Common myeloid progenitor, CD34-positive (primary cell): Measurements from ENCODE around the gene CPM.
A peak's percentile ranks its signal among the peaks of the same experiment; 100 is the strongest.
"Not testable (repeated sequence)": the region's sequence is repeated elsewhere in the genome, so short reads cannot be mapped to it uniquely, and the experiment has no call there.

Experiments used
- CTCF ChIA-PET: fragments of 350-600 bp; sonication (Branson Sonifier 250); formaldehyde crosslinking; loops from one replicate; lab custom pipeline; 2021; ENCODE audit warnings: antibody characterized with exemption; lab: Charles Lee
- POLR2A ChIA-PET: fragments of 350-600 bp; sonication (Branson Sonifier 250); formaldehyde crosslinking; loops from one replicate; lab custom pipeline; 2021; ENCODE audit warnings: antibody characterized with exemption; lab: Charles Lee
- DNase-seq, 3 donors: peaks; one replicate each; pipeline versions ENCODE4 v3.0.0 to v3.0.0-alpha.2; 2013
- H3K27ac ChIP-seq, 2 experiments: 1 replicate in 1 of 2; 2 replicates in 1 of 2; pipeline ENCODE4 v1.7.0; 2013; ENCODE audit warnings: inconsistent platforms in 2 of 2, low read length in 2 of 2, mild to moderate bottlenecking in 2 of 2, low read depth in 1 of 2, moderate library complexity in 1 of 2; ENCODE audit not compliant: severe bottlenecking in 2 of 2, insufficient read depth in 1 of 2, poor library complexity in 1 of 2
- H3K27me3 ChIP-seq, 5 experiments: replicated peaks in 2 of 5; 1 replicate in 3 of 5; 2 replicates in 2 of 5; pipeline versions ENCODE4 v1.6.1 to v1.7.0; 2013; ENCODE audit warnings: low read length in 4 of 5, mild to moderate bottlenecking in 2 of 5, moderate library complexity in 2 of 5, inconsistent platforms in 1 of 5; ENCODE audit not compliant: insufficient read depth in 5 of 5, control insufficient read depth in 4 of 5
- H3K36me3 ChIP-seq, 4 experiments: 1 replicate in 2 of 4; 2 replicates in 2 of 4; pipeline versions ENCODE4 v1.6.1 to v1.7.0; 2013; ENCODE audit warnings: low read length in 3 of 4, control low read depth in 1 of 4, mild to moderate bottlenecking in 1 of 4; ENCODE audit not compliant: control insufficient read depth in 4 of 4, insufficient read depth in 4 of 4
- H3K4me1 ChIP-seq, 4 experiments: 1 replicate in 3 of 4; 2 replicates in 1 of 4; pipeline versions ENCODE4 v1.6.1 to v1.7.1; 2013; ENCODE audit warnings: low read length in 3 of 4, mild to moderate bottlenecking in 3 of 4, control low read depth in 1 of 4, inconsistent platforms in 1 of 4, moderate library complexity in 1 of 4; ENCODE audit not compliant: control insufficient read depth in 4 of 4, insufficient read depth in 4 of 4; ENCODE audit errors: control extremely low read depth in 1 of 4
- H3K4me3 ChIP-seq, 7 experiments: 1 replicate in 4 of 7; 2 replicates in 3 of 7; pipeline versions ENCODE4 v1.5.1 to v1.7.0; 2013; ENCODE audit warnings: mild to moderate bottlenecking in 7 of 7, low read length in 6 of 7, moderate library complexity in 6 of 7, inconsistent platforms in 2 of 7, low read depth in 2 of 7, control low read depth in 1 of 7; ENCODE audit not compliant: insufficient read depth in 4 of 7, control insufficient read depth in 1 of 7; ENCODE audit errors: extremely low read depth in 1 of 7
- H3K9me3 ChIP-seq, 5 experiments: 1 replicate in 4 of 5; 2 replicates in 1 of 5; pipeline versions ENCODE4 v1.6.1 to v1.7.1; 2013; ENCODE audit warnings: low read length in 4 of 5, mild to moderate bottlenecking in 2 of 5, inconsistent platforms in 1 of 5, low read depth in 1 of 5, moderate library complexity in 1 of 5; ENCODE audit not compliant: control insufficient read depth in 4 of 5, insufficient read depth in 2 of 5; ENCODE audit errors: control extremely low read depth in 1 of 5
- WGBS: methylation state at CpG from one replicate; pipeline ENCODE4 v1.1.5; 2013; ENCODE audit not compliant: insufficient coverage; 5-methylcytosine and 5-hydroxymethylcytosine counted together

CPM gene

DNA sequence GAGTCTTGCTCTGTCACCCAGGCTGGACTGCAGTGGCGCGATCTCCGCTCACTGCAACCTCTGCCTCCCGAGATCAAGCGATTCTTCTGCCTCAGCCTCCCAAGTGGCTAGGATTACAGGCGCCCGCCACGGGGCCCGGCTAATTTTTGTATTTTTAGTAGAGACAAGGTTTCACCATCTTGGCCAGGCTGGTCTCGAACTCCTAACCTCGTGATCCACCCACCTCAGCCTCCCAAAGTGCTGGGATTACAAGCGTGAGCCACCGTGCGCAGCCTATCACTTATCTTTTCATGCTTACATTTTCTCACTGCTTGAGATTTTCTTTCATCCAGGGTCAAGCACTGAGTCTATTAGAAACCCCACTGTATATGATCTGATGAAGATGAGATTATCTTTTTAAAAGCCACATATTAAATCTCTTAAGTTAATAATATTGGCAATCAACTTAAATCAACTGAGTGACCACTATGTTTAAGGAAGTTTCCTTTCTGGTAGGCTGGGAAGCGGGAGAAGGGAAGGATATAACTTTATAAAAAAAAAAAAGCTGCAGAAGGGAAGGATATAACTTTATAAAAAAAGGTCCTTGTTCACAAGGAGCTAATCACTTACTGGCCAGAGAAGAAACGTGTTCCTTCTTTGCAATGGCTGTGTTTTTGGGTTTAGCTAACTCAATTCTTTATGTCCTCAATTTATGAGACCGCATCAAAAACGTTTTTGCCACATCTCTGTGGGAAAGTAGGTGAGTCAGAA, 126.3 kb downstream of the CPM start:
- POLR2A ChIA-PET: interaction anchor here (0.8 kb wide), 1 partner anchor 60 kb away, joined by 6 read pairs; the partner anchor contains the start of gene SLC35E3
- peak overlapping the region in 1 of 2 experiments; percentile 93 for H3K27ac ChIP-seq
- CTCF ChIA-PET: interaction anchor here (0.8 to 1.7 kb wide), 2 partner anchors 9 to 13 kb away, joined by 3 to 7 read pairs; no protein-coding TSS in a partner anchor
- H3K36me3 ChIP-seq: peaks cover 0 to 9% (median 3%) of the 10 kb centered on the region in 4 experiments
- DNase-seq: peak in 2 of 3 donors; percentile 22 to 30
- H3K27me3 ChIP-seq: no peaks in the 10 kb centered on the region
- 17% methylated on average over 1 of the region's 18 CpGs for WGBS
- peaks cover 8 to 14% (median 11%) of the 10 kb centered on the region in 4 experiments for H3K4me1 ChIP-seq
- no peaks in the 10 kb centered on the region for H3K9me3 ChIP-seq
- peak overlapping the region in 5 of 7 experiments; percentile 79 to 95 (median 85) for H3K4me3 ChIP-seq

DNA sequence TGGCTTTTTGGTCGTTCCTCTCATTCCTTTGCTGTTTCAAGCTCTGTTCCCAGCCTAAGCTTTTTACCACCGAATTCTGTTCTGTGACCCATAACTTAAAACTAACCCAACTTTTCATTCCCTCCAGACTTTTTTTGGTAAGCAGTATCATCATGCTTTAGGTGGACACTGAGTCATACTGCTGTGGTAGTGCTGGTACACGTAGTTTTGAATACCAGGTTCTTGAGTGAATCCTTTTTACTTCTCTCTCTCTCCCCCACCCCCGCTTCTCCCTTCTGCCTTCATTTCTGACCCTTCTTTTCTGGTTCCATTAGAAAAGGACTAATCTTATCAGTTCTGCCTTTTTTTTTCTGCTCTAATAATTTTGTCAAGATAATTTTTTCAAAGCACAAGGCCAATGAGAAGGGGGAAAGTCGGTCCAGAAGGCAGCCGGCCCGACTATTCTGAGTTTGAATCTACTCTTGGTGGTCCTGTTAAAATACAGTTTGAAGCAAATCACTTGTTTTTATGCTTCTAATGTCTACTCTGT, 127.3 kb downstream of the CPM start:
- 96% methylated on average over 5 of the region's 7 CpGs for WGBS
- POLR2A ChIA-PET: no interaction called here
- CTCF ChIA-PET: no interaction called here

DNA sequence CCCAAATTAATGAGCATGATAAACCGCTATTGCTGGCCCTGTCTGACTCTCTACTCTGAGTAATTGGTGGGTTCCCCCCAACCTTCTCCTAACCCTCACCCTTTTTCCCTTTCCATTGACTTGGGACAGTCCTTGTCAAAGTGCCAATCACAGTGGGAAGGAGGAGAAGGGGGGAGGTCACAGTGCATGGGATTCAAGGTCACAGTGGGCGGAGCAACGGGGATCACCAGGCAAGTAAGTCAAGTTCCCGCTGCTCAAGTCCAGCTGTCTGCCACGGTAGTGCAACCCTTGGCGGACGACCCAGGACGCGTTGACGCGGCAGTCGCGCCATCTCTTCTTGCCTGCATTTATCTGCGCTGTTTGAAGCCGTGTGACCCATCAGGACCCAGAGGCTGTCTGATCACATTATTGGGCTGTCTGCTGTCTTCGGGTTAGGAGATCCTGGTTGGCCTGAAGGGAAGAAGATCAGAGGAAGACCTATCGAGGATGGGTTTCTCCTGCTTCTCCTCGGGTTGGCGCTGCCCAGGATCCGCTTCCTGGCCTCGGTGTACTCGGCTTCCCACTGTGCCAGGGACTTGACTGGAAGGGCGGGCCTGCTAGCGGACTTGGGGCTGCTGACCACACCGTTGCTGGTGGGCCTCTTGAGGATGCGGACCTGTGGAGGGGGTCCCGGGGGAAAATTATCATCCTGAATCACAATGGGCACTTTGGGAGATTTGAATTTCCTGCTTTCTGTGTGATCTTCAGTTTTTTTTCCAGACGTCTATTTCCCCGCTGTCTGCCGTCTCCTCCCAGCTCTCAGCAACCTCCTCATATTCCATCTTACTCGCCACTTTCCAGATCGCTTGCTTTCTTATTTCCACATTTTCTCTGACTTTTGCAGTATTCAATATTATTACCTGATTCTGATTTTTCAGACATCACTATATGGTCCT, 128.0 kb downstream of the CPM start:
- H3K9me3 ChIP-seq: no peaks in the 10 kb centered on the region
- H3K4me1 ChIP-seq: peaks cover 8 to 14% (median 11%) of the 10 kb centered on the region in 4 experiments
- whole genome bisulfite sequencing: 99% methylated on average over 26 of the region's 32 CpGs

More for the DNA sequence above, 127.3 kb downstream of the CPM start:
- DNase-seq: no peak
- Histone ChIP-seq H3K36me3 (peaks cover 0 to 7% (median 2%) of the 10 kb centered on the region in 4 experiments), H3K4me3 (no peak overlapping the region), H3K27ac (no peak overlapping the region), H3K9me3 (no peaks in the 10 kb centered on the region), H3K4me1 (peaks cover 8 to 14% (median 11%) of the 10 kb centered on the region in 4 experiments), H3K27me3 (no peaks in the 10 kb centered on the region)

GRCh38 chr12:68803948-68804656, 128.9 kb downstream of the CPM start:
- WGBS: 98% methylated on average over 4 of the region's 5 CpGs
- no peak overlapping the region for H3K4me3 ChIP-seq
- peaks cover 6 to 12% (median 7%) of the 10 kb centered on the region in 4 experiments for H3K4me1 ChIP-seq

More for the DNA sequence above, 128.0 kb downstream of the CPM start:
- Histone ChIP-seq H3K27ac (no peak overlapping the region), H3K4me3 (no peak overlapping the region), H3K36me3 (peaks cover 0 to 5% (median 1%) of the 10 kb centered on the region in 4 experiments), H3K27me3 (no peaks in the 10 kb centered on the region)
- CTCF ChIA-PET: no interaction called here
- POLR2A ChIA-PET: no interaction called here
- no peak for DNase-seq

GRCh38 chr12:68802911-68803651, 129.9 kb downstream of the CPM start:
- 98% methylated on average over 18 of the region's 19 CpGs for WGBS

More at GRCh38 chr12:68803948-68804656, 128.9 kb downstream of the CPM start:
- no peaks in the 10 kb centered on the region for H3K9me3 ChIP-seq
- no peaks in the 10 kb centered on the region for H3K36me3 ChIP-seq
- ChIA-PET CTCF (interaction anchor here (0.6 to 0.7 kb wide), 2 partner anchors 17 to 77 kb away, joined by 3 read pairs; no protein-coding TSS in a partner anchor), POLR2A (no interaction called here)
- DNase-seq: no peak
- no peak overlapping the region for H3K27ac ChIP-seq
- H3K27me3 ChIP-seq: no peaks in the 10 kb centered on the region

GRCh38 chr12:68802372-68802745, 130.6 kb downstream of the CPM start:
- H3K9me3 ChIP-seq, POLR2A ChIA-PET, DNase-seq, H3K27me3 ChIP-seq, H3K4me3 ChIP-seq, H3K27ac ChIP-seq, H3K4me1 ChIP-seq, H3K36me3 ChIP-seq, CTCF ChIA-PET: not testable (repeated sequence)
- 86% methylated on average over 1 of the region's 2 CpGs for WGBS

More at GRCh38 chr12:68802911-68803651, 129.9 kb downstream of the CPM start:
- H3K9me3 ChIP-seq, H3K4me3 ChIP-seq, H3K36me3 ChIP-seq, POLR2A ChIA-PET, H3K27me3 ChIP-seq, DNase-seq, H3K27ac ChIP-seq, H3K4me1 ChIP-seq: not testable (repeated sequence)
- CTCF ChIA-PET: interaction anchor here (0.6 to 0.7 kb wide), 2 partner anchors 16 to 76 kb away, joined by 3 read pairs; no protein-coding TSS in a partner anchor
